ENCODE data around the gene FGR.

The FGR gene

DNA sequence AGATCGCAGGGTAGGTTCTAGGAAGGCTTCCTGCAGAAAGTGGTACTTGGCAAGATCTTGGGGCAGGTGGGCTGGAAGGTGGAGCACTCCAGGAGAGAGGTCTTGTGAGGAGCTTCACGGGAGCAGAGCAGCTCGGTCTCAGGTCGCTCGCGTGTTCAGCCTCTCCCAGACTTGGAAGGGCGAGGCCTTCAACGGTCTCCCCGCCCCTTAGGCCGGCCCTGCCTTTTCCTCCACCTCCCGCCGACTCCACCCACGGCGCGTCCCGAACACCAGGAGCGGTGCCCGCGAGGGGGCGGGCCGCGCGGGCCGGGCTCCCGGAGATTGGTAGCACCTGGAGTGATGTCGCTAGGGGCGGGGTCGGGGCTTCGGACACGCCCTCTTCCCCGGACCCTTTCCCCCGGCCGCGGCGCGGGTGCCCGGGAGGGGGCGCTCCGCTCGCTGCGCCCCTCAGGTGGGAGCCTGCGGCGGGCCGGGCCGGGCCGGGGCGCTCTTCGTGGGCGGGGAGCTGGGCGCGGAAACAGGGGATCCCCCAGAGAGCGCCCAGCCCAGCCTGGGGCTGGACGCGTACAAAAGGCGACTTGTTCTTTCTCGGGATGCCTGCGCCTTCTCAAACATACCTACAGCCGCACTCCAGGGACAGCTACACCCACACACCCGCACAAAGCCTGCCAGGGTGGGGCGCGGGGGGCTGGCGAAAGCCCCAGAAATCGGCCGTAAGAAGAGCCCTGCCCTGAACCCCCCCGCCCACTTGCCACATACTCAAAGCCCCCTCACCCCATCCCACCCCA is 66.5 kb downstream of the FGR start:
- ChIA-PET CTCF (interaction anchor here (0.7 to 27.5 kb wide), 21 partner anchors 9 to 272 kb away, joined by 3 to 689 read pairs (median 4); partner anchors contain the start of genes AHDC1 and IFI6), POLR2A (interaction anchor here (0.9 to 2.1 kb wide), 2 partner anchors 11 to 31 kb away, joined by 3 to 8 read pairs; no protein-coding TSS in a partner anchor)
- TF ChIP-seq, protein P1, sequence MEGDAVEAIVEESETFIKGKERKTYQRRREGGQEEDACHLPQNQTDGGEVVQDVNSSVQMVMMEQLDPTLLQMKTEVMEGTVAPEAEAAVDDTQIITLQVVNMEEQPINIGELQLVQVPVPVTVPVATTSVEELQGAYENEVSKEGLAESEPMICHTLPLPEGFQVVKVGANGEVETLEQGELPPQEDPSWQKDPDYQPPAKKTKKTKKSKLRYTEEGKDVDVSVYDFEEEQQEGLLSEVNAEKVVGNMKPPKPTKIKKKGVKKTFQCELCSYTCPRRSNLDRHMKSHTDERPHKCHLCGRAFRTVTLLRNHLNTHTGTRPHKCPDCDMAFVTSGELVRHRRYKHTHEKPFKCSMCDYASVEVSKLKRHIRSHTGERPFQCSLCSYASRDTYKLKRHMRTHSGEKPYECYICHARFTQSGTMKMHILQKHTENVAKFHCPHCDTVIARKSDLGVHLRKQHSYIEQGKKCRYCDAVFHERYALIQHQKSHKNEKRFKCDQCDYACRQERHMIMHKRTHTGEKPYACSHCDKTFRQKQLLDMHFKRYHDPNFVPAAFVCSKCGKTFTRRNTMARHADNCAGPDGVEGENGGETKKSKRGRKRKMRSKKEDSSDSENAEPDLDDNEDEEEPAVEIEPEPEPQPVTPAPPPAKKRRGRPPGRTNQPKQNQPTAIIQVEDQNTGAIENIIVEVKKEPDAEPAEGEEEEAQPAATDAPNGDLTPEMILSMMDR (IDR thresholded peaks at IDR 0.05; ENCODE audit: insufficient read depth, low read length, missing control alignments) = peak; percentile 43
- DNase-seq (ENCODE audit: low read depth, low spot score) = peak; percentile 10
- H3K4me3 ChIP-seq (ENCODE audit: low read depth, low read length) = peak overlapping the region; percentile 27; the same call in 1 of the 2 replicates

DNA sequence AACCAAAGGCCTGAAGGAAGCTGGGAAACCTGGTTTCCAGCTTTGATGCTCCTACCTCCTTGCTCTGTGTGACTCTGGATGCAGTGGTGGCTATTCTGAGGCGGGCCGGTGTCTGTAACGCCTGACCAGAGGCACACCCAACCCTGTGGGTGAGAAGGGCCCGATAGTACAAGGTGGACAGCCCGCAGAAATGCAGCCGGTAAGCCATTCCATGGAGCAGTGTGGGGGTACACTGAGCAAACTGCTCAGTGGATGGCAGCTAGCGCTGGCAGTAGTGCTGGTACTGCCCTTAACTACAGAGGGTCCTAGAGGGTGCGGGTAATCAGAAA is 67.0 kb downstream of the FGR start:
- ChIA-PET POLR2A (interaction anchor here (0.9 to 2.1 kb wide), 2 partner anchors 11 to 31 kb away, joined by 3 to 8 read pairs; no protein-coding TSS in a partner anchor), CTCF (interaction anchor here (0.7 to 27.5 kb wide), 13 partner anchors 9 to 223 kb away, joined by 3 to 689 read pairs (median 6); partner anchors contain the start of genes AHDC1 and IFI6)
- TF ChIP-seq, protein P1 (IDR thresholded peaks at IDR 0.05; ENCODE audit: insufficient read depth, low read length, missing control alignments) = no peak
- H3K4me3 ChIP-seq (ENCODE audit: low read depth, low read length) = no peak overlapping the region
- no peak for DNase-seq (ENCODE audit: low read depth, low spot score)

- no peak for DNase-seq (ENCODE audit: low read depth, low spot score)
- TF ChIP-seq, protein P1 (IDR thresholded peaks at IDR 0.05; ENCODE audit: insufficient read depth, low read length, missing control alignments) = no peak
- ChIA-PET CTCF (interaction anchor here (0.9 to 27.5 kb wide), 10 partner anchors 8 to 158 kb away, joined by 3 to 689 read pairs (median 8); partner anchors contain the start of genes AHDC1 and IFI6), POLR2A (interaction anchor here (2.1 kb wide), 1 partner anchor 10 kb away, joined by 8 read pairs; no protein-coding TSS in a partner anchor)
- no peak overlapping the region for H3K4me3 ChIP-seq (ENCODE audit: low read depth, low read length)
These were observed 67.8 kb downstream of the FGR start for GRCh38 chr1:27567146-27567526.

DNA sequence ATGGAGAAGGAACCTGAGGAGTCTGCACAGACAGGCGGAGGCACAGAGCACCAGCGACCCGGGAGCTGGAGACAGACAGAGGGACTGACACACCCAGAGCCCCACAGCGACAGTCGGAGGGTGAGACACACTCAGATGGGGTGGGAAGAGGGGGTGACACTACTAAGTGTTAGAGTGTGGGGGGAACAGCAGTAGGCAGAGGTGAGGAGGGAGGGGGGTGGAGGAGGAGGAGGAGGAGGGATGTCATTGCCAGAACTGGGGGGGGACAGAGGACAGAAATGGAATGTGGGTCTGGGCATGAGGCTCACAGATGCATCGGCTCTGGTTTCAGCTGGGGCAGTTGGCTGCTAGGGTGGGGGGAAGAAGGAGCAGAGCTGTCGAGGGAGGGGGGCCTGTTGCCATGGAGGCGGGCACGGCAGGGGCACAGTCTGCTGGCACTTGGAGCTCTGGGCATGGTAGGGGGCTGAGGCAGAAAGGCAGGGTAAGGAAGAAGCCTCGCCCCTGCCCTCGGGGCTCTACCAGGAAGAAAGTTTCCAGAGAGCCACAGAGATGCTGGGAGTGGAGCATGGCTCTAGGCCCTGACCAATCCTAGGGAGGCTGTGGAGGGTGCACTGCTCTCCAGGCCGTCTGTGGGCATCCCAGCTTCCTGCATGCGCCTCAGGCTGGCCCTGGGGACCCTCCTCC is 68.4 kb downstream of the FGR start:
- ChIA-PET CTCF (interaction anchor here (0.9 to 27.5 kb wide), 5 partner anchors 9 to 104 kb away, joined by 3 to 689 read pairs (median 9); partner anchors contain the start of gene AHDC1), POLR2A (no interaction called here)
- DNase-seq (ENCODE audit: low read depth, low spot score) = no peak
- TF ChIP-seq, protein P1 (IDR thresholded peaks at IDR 0.05; ENCODE audit: insufficient read depth, low read length, missing control alignments) = no peak
- no peak overlapping the region for H3K4me3 ChIP-seq (ENCODE audit: low read depth, low read length)

- no peak for DNase-seq (ENCODE audit: low read depth, low spot score)
- ChIA-PET POLR2A (interaction anchor here (1.1 kb wide), 1 partner anchor 10 kb away, joined by 3 read pairs; no protein-coding TSS in a partner anchor), CTCF (interaction anchor here (1.0 to 27.5 kb wide), 10 partner anchors 8 to 164 kb away, joined by 3 to 689 read pairs (median 6); partner anchors contain the start of gene AHDC1)
- TF ChIP-seq, protein P1 (IDR thresholded peaks at IDR 0.05; ENCODE audit: insufficient read depth, low read length, missing control alignments) = no peak
- no peak overlapping the region for H3K4me3 ChIP-seq (ENCODE audit: low read depth, low read length)
These were observed 70.0 kb downstream of the FGR start for GRCh38 chr1:27564710-27565649.

Data from AG04449 (cell line).